Measurements from ENCODE around the gene CCDC32. TPM values are rescaled to one million over a fixed set of nuclear protein-coding genes. Genes with fewer than 3 reads are reported as not detected.

Gene CCDC32
- total RNA-seq, 2 experiments from 2014 or later: 25.4 to 25.8 TPM

DNA sequence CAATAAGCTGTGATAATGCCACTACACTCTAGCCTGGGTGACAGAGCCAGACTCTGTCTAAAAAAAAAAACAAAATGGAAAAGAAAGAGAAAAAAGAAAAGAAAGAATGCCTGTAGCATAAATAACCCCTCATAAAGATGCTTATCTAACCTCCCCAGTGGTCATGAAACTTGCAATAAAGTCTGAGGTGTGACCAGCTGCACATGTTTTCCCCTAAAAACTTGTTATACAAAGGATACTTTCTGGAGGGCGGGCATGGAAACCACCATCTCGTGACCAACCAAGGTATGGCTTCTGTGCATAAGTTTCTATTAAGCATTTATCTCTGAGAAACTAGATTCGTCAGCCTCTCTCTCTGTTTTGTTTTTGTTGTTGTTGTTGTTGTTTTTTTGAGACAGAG is 21.8 kb downstream of the CCDC32 start:
- DNase-seq: no peak
- Mint-ChIP-seq H3K9me3 (no peaks in the 10 kb centered on the region), H3K27ac (no peak overlapping the region), H3K4me3 (no peak overlapping the region), H3K4me1 (ENCODE audit: low read depth) (peaks cover 2% of the 10 kb centered on the region), H3K36me3 (ENCODE audit: low read depth) (peaks cover 7% of the 10 kb centered on the region), H3K27me3 (ENCODE audit: low read depth) (no peaks in the 10 kb centered on the region)
- CTCF ChIA-PET: no interaction called here
- intact Hi-C loops (cut with micrococcal nuclease): no loop called here

DNA sequence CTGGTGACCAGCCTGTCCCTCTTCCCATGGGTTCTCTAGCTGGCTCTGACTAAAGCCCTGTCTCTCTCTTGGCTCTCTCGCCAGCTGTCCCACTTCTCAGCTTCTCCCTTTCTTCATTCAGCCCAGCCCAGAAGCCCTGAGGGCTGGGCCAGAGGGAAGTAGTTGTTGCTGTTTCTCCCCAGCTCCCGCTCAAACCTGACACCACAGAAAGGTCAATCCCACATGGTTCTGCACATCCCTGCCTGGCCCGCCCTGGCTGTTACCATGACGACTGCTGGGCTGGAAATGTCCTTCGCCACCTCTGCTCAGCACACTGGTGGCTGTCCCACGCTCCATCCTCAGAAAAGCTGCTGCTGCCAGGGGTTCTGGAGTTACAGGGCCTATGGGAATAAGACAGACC is 25.9 kb downstream of the CCDC32 start:
- H3K27me3 Mint-ChIP-seq (ENCODE audit: low read depth): no peaks in the 10 kb centered on the region
- DNase-seq: no peak
- H3K4me1 Mint-ChIP-seq (ENCODE audit: low read depth): peaks cover 2% of the 10 kb centered on the region
- CTCF ChIA-PET: no interaction called here
- H3K36me3 Mint-ChIP-seq (ENCODE audit: low read depth): peaks cover 2% of the 10 kb centered on the region
- no peak overlapping the region for H3K27ac Mint-ChIP-seq
- no peaks in the 10 kb centered on the region for H3K9me3 Mint-ChIP-seq
- intact Hi-C loops (cut with micrococcal nuclease): no loop called here
- no peak overlapping the region for H3K4me3 Mint-ChIP-seq

DNA sequence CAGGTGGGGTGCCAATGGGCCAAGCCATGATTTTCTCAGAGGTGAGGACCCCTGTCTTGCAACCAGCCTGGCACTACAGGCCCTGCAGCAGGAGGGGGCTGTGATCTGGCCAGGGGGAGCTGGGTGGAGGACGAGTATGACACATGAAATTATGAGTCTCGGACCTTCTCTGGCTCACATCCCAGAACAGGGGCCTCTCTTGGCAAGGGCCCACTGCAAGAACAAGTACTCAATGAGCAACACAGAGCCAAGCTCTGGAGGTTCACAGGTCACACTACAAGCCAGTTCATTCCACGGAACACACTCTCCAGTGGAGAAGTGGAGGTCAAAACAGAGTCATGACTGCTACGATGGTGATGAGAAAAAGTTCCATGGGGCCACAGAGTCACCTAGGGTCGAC is 28.3 kb downstream of the CCDC32 start:
- no peaks in the 10 kb centered on the region for H3K27me3 Mint-ChIP-seq (ENCODE audit: low read depth)
- no peak for DNase-seq
- no peak overlapping the region for H3K27ac Mint-ChIP-seq
- peaks cover 2% of the 10 kb centered on the region for H3K36me3 Mint-ChIP-seq (ENCODE audit: low read depth)
- no peaks in the 10 kb centered on the region for H3K4me1 Mint-ChIP-seq (ENCODE audit: low read depth)
- H3K4me3 Mint-ChIP-seq: no peak overlapping the region
- intact Hi-C loops (cut with micrococcal nuclease): no loop called here
- CTCF ChIA-PET: no interaction called here
- no peaks in the 10 kb centered on the region for H3K9me3 Mint-ChIP-seq

DNA sequence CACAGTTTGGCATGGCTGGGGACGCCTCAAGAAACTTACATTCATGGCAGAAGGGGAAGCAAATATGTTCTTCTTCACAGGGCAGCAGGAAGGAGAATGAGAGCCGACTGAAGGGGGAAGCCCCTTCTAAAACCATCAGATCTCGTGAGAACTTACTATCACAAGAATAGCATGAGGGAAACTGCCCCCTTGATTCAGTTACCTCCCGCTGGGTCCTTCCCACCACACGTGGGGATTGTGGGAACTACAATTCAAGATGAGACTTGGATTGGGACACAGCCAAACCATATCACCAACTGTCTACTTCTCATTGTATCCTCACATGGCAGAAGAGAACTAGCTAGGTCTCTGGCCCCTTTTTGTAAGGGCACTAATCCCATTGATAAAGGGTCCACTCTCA is 30.5 kb downstream of the CCDC32 start:
- CTCF ChIA-PET: no interaction called here
- Mint-ChIP-seq H3K4me3 (no peak overlapping the region), H3K27ac (no peak overlapping the region), H3K27me3 (ENCODE audit: low read depth) (no peaks in the 10 kb centered on the region), H3K36me3 (ENCODE audit: low read depth) (no peaks in the 10 kb centered on the region), H3K4me1 (ENCODE audit: low read depth) (no peaks in the 10 kb centered on the region), H3K9me3 (no peaks in the 10 kb centered on the region)
- intact Hi-C loops (cut with micrococcal nuclease): no loop called here
- no peak for DNase-seq

DNA sequence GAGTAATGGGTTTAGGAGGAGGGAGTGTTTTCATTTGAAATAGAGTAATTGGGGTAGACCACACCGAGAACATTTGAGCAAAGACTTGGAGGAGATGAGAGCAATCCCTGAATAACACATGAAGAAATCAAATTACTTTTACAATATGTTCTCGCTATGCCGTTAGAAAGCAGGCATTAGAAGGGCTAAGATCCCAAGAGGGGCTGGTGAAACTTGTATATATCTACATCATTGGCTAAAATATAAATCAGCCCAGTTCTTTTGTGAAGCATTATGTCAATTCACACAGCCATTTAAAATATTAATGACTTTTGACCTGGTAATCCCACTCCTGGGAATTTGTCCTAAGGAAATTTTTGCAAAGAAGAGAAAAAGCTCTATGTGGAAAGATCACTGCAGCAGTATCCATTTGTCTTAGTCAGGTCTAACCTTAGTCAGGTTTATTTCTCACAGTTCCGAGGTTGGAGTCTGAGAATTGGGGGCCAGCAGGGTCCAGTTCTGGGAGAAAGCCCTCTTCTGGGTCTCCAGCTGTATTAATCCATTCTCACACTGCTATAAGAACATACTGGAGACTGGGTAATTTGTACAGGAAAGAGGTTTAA is 31.0 kb downstream of the CCDC32 start:
- Mint-ChIP-seq H3K9me3 (no peaks in the 10 kb centered on the region), H3K4me1 (ENCODE audit: low read depth) (no peaks in the 10 kb centered on the region), H3K27me3 (ENCODE audit: low read depth) (no peaks in the 10 kb centered on the region), H3K4me3 (no peak overlapping the region), H3K36me3 (ENCODE audit: low read depth) (no peaks in the 10 kb centered on the region), H3K27ac (no peak overlapping the region)
- intact Hi-C loops (cut with micrococcal nuclease): no loop called here
- CTCF ChIA-PET: interaction anchor here (1.2 kb wide), 1 partner anchor 34 kb away, joined by 3 read pairs; no protein-coding TSS in a partner anchor
- no peak for DNase-seq

DNA sequence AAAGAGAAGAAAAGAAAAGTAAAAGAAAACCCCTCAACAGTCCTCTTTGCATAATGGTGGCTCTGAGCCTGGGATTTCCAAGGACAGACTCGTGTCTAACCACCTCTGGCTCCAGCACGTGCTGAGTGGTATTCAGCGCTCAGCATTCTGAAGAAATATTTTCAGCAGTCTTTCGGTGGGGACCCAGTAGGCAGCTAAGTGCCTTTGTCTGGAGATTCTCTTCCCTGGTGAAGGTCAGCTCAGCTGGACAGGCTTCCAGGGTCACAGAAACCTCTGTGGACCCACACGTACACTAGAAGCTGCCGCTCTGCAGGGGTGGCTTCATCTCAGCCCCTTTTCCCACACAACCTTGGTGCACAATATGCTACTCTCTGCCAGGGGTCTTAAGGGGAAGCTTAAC is 36.0 kb downstream of the CCDC32 start:
- H3K36me3 Mint-ChIP-seq (ENCODE audit: low read depth): peaks cover 1% of the 10 kb centered on the region
- H3K4me3 Mint-ChIP-seq: no peak overlapping the region
- DNase-seq: no peak
- H3K9me3 Mint-ChIP-seq: no peaks in the 10 kb centered on the region
- no peak overlapping the region for H3K27ac Mint-ChIP-seq
- CTCF ChIA-PET: no interaction called here
- no peaks in the 10 kb centered on the region for H3K27me3 Mint-ChIP-seq (ENCODE audit: low read depth)
- no peaks in the 10 kb centered on the region for H3K4me1 Mint-ChIP-seq (ENCODE audit: low read depth)
- intact Hi-C loops (cut with micrococcal nuclease): no loop called here

DNA sequence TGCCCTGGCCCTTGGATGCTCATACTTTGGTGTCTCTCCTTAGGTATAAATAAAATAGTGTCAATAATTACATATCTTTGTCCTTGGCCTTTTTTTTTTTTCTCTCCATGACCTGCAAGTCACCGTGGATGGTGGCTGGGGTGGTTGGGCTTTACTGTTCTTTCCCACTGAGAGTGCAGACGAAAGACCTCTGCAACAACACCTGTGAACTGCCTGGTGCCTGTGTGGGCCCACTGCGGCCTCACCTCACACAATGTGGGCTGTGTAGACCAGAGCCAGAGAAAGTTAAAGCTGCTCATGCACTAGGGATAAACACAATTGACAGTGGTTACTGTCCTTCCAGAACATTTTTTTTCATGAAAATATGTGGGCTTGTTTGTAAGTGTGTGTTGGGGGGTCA is 39.0 kb downstream of the CCDC32 start:
- intact Hi-C loops (cut with micrococcal nuclease): no loop called here
- peaks cover 1% of the 10 kb centered on the region for H3K36me3 Mint-ChIP-seq (ENCODE audit: low read depth)
- no peak for DNase-seq
- H3K27ac Mint-ChIP-seq: no peak overlapping the region
- no peaks in the 10 kb centered on the region for H3K9me3 Mint-ChIP-seq
- CTCF ChIA-PET: interaction anchor here (0.5 kb wide), 1 partner anchor 124 kb away, joined by 4 read pairs; no protein-coding TSS in a partner anchor
- H3K27me3 Mint-ChIP-seq (ENCODE audit: low read depth): no peaks in the 10 kb centered on the region
- H3K4me1 Mint-ChIP-seq (ENCODE audit: low read depth): no peaks in the 10 kb centered on the region
- H3K4me3 Mint-ChIP-seq: no peak overlapping the region

DNA sequence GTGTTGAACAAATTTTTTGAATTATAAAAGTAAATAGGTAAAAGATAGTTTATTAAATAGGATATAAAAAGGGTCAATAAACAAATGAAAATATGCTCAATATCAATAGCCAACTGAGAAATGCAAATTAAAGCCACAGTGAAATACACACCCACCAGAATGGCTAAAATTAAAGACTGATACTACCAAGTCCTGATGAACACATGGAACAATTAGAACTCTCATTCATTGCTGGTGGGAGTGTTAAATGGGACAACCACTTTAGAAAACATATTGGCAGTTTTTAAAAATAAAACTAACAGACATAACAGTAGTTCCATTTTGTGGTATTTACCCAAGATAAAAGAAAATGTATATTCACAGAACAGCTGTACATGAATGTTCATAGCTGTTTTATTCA is 41.2 kb downstream of the CCDC32 start:
- H3K27me3 Mint-ChIP-seq (ENCODE audit: low read depth): no peaks in the 10 kb centered on the region
- no peak for DNase-seq
- peaks cover 1% of the 10 kb centered on the region for H3K36me3 Mint-ChIP-seq (ENCODE audit: low read depth)
- H3K4me3 Mint-ChIP-seq: no peak overlapping the region
- H3K4me1 Mint-ChIP-seq (ENCODE audit: low read depth): peaks cover 3% of the 10 kb centered on the region
- CTCF ChIA-PET: interaction anchor here (1.0 kb wide), 1 partner anchor 154 kb away, joined by 3 read pairs; no protein-coding TSS in a partner anchor
- intact Hi-C loops (cut with micrococcal nuclease): loop anchor here (5.0 kb wide), 1 partner anchor 154 kb away; no protein-coding TSS in a partner anchor
- no peaks in the 10 kb centered on the region for H3K9me3 Mint-ChIP-seq
- no peak overlapping the region for H3K27ac Mint-ChIP-seq

DNA sequence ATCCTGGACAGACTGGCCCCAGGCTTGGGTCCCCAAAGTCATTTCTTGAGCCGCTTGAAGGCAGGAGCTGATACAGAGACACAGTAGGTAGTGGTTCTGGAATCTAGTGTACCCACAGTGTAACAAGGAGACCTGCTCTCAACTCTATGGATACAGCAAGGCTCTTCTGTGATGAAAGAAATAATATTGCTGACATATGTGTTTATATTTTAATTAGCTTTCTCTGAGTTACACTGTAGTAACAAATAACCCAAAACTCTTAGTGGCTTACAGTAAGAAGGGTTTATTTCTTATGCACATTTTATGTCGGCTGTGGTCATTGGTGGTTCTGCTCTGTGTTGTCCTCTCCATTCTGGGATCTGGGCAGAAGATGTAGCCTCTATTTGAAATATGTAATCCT is 48.5 kb downstream of the CCDC32 start:
- intact Hi-C loops (cut with micrococcal nuclease): no loop called here
- H3K4me3 Mint-ChIP-seq: no peak overlapping the region

DNA sequence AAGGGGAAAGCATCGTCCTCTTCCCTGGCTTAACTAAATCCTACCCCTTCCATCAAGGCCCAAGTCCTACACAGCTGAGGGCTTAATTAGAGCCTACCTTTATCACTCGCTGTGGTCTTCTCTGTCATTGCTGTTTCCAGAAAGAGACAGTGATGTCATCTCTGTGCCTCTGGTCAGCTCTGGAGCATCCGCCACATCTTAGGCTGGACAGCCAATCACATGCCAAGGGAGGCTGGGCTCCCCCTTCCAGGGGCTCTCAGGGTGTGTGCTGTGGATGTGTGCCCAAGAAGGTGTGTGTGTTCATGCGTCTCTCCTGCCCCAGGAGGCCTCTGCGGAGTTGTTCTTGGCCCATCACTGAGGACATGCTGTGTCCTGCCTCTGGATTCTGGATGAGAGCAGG is 51.2 kb downstream of the CCDC32 start:
- H3K9me3 Mint-ChIP-seq: no peaks in the 10 kb centered on the region
- intact Hi-C loops (cut with micrococcal nuclease): no loop called here
- H3K27ac Mint-ChIP-seq: no peak overlapping the region
- peaks cover 38% of the 10 kb centered on the region for H3K27me3 Mint-ChIP-seq (ENCODE audit: low read depth)
- CTCF ChIA-PET: interaction anchor here (1.5 kb wide), 1 partner anchor 67 kb away, joined by 4 read pairs; no protein-coding TSS in a partner anchor
- H3K4me1 Mint-ChIP-seq (ENCODE audit: low read depth): peaks cover 7% of the 10 kb centered on the region
- H3K4me3 Mint-ChIP-seq: no peak overlapping the region
- no peaks in the 10 kb centered on the region for H3K36me3 Mint-ChIP-seq (ENCODE audit: low read depth)
- DNase-seq: no peak

More for the DNA sequence above, 48.5 kb downstream of the CCDC32 start:
- CTCF ChIA-PET: interaction anchor here (3.9 kb wide), 1 partner anchor 8 kb away, joined by 16 read pairs; no protein-coding TSS in a partner anchor
- H3K27ac Mint-ChIP-seq: no peak overlapping the region
- H3K36me3 Mint-ChIP-seq (ENCODE audit: low read depth): no peaks in the 10 kb centered on the region
- H3K27me3 Mint-ChIP-seq (ENCODE audit: low read depth): peaks cover 23% of the 10 kb centered on the region
- DNase-seq: no peak
- H3K4me1 Mint-ChIP-seq (ENCODE audit: low read depth): peaks cover 6% of the 10 kb centered on the region
- no peaks in the 10 kb centered on the region for H3K9me3 Mint-ChIP-seq

DNA sequence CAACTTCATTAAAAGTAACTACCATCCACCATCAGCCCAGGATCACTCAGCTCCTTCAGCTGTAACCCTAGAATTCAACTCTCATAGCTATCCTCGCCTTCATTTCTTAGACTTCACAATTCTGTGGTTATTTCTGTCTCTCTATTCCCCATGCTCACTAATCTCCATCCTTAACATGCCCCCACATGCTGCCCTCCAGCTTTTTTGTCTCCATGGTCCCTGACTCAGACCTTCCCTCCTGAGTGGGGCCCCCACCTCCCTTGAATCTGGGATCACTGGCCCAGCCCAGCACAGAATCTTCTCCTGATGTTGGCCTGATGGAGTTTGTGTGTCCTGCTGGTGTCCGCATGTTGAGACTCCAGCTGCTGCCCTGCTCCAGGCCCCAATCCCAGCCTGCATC is 52.4 kb downstream of the CCDC32 start:
- Mint-ChIP-seq H3K4me1 (ENCODE audit: low read depth) (peaks cover 8% of the 10 kb centered on the region), H3K9me3 (no peaks in the 10 kb centered on the region), H3K27ac (no peak overlapping the region), H3K36me3 (ENCODE audit: low read depth) (no peaks in the 10 kb centered on the region), H3K27me3 (ENCODE audit: low read depth) (peaks cover 47% of the 10 kb centered on the region), H3K4me3 (peak overlapping the region; percentile 61)
- DNase-seq: no peak
- CTCF ChIA-PET: interaction anchor here (0.6 to 1.5 kb wide), 2 partner anchors 66 to 70 kb away, joined by 4 to 5 read pairs; no protein-coding TSS in a partner anchor
- intact Hi-C loops (cut with micrococcal nuclease): no loop called here

DNA sequence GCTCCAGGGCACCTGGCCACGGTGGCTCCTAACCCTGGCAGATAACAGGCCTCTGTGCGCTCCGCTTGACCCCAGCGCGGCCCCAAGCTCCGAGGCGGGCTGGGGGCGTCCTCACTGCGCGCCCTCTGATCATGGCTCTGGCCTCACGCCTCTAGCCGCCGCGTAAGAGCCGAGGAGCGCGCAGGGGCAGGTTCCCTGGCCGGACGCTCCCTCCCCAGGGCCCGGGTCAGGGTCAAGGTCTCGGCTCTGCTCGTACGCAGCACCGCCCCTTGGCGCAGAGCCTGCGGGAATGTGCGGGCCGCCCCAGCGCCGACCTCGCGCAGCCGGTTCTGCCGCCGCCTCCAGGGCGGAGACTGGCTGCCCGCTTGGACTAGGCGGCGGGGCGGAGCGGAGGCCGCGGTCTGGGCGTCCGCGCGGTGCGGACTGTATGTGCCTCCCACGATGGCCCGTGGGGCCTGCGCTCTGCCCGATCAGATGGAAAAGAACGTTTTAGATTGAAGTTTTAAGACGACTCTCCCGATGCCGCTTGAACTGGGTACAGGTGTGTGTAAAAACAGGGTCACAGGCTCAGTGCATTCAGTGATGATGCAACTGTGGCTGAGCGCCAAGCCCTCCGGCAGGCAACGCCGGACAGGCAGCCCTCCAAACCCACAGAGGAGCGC is 53.2 kb downstream of the CCDC32 start:
- peak overlapping the region; percentile 72 for H3K4me3 Mint-ChIP-seq
- intact Hi-C loops (cut with micrococcal nuclease): no loop called here
- H3K9me3 Mint-ChIP-seq: no peaks in the 10 kb centered on the region
- peaks cover 12% of the 10 kb centered on the region for H3K4me1 Mint-ChIP-seq (ENCODE audit: low read depth)
- CTCF ChIA-PET: no interaction called here
- H3K36me3 Mint-ChIP-seq (ENCODE audit: low read depth): no peaks in the 10 kb centered on the region
- H3K27ac Mint-ChIP-seq: no peak overlapping the region
- DNase-seq: peak; percentile 11
- peaks cover 48% of the 10 kb centered on the region for H3K27me3 Mint-ChIP-seq (ENCODE audit: low read depth)

DNA sequence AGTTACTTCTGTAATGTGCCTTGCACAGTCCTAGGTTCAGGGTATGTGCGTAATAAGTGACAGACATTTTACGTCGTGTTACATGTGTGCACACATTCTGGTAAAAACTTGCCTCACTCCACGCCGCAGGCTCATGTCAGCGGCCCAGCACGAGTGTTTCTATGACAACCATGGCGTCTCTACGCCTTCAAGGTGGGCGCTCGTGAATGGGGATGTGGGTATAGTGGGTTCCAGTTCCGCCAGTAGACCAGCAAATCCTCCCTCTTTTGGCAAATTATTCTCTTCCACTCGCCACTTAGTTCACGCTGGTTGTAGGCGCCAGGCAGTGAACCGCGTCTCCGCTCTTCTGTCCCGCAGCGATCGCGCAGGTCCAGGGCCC is 53.8 kb downstream of the CCDC32 start:
- CTCF ChIA-PET: no interaction called here
- peaks cover 52% of the 10 kb centered on the region for H3K27me3 Mint-ChIP-seq (ENCODE audit: low read depth)
- peaks cover 12% of the 10 kb centered on the region for H3K4me1 Mint-ChIP-seq (ENCODE audit: low read depth)
- no peaks in the 10 kb centered on the region for H3K9me3 Mint-ChIP-seq
- H3K27ac Mint-ChIP-seq: no peak overlapping the region
- no peaks in the 10 kb centered on the region for H3K36me3 Mint-ChIP-seq (ENCODE audit: low read depth)
- intact Hi-C loops (cut with micrococcal nuclease): no loop called here
- peak overlapping the region; percentile 72 for H3K4me3 Mint-ChIP-seq
- peak; percentile 16 for DNase-seq

Measured in activated naive CD4-positive, alpha-beta T cell treated with anti-CD3 and anti-CD28 coated beads for 36 hours (primary cell).